SK-N-SH (cell line): Measurements from ENCODE around the gene RASSF1.

ENCODE experiments used
- CHD2 ChIP-seq: fragments of 150-350 bp; IDR thresholded peaks from 2 replicates; pipeline ENCODE4 v1.6.1; 2018; ENCODE audit warnings: low read length; ENCODE audit not compliant: partially characterized antibody
- EZH2phosphoT487 ChIP-seq: fragments of 200-600 bp; sonication (generic); IDR thresholded peaks from 2 replicates; pipeline ENCODE4 v1.6.1; 2017; ENCODE audit warnings: low read depth, mixed run types, mild to moderate bottlenecking, antibody characterized with exemption, moderate library complexity, borderline replicate concordance
- JUND ChIP-seq: IDR thresholded peaks from 2 replicates; pipeline ENCODE4 v1.4.0; 2012
- MAX ChIP-seq: IDR thresholded peaks from 2 replicates; pipeline ENCODE4 v1.4.0; 2012; ENCODE audit warnings: low read depth
- POLR2AphosphoS5 ChIP-seq: IDR thresholded peaks from 2 replicates; pipeline ENCODE4 v1.6.1; 2012; ENCODE audit warnings: low read depth, low read length
- SMC3 ChIP-seq: IDR thresholded peaks from 2 replicates; pipeline ENCODE4 v1.6.1; 2012; ENCODE audit warnings: low read depth, low read length, improper control_type of control experiment
- TF ChIP-seq, protein P1 (sequence below): fragments of 200-600 bp; sonication (generic); IDR thresholded peaks from 2 replicates; pipeline ENCODE4 v1.6.1; 2017; ENCODE audit warnings: antibody characterized with exemption, mild to moderate bottlenecking, moderate library complexity

- TF ChIP-seq, protein P1, sequence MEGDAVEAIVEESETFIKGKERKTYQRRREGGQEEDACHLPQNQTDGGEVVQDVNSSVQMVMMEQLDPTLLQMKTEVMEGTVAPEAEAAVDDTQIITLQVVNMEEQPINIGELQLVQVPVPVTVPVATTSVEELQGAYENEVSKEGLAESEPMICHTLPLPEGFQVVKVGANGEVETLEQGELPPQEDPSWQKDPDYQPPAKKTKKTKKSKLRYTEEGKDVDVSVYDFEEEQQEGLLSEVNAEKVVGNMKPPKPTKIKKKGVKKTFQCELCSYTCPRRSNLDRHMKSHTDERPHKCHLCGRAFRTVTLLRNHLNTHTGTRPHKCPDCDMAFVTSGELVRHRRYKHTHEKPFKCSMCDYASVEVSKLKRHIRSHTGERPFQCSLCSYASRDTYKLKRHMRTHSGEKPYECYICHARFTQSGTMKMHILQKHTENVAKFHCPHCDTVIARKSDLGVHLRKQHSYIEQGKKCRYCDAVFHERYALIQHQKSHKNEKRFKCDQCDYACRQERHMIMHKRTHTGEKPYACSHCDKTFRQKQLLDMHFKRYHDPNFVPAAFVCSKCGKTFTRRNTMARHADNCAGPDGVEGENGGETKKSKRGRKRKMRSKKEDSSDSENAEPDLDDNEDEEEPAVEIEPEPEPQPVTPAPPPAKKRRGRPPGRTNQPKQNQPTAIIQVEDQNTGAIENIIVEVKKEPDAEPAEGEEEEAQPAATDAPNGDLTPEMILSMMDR: no peak
- TF ChIP-seq CHD2 (no peak), JUND (no peak), MAX (no peak), EZH2phosphoT487 (no peak), POLR2AphosphoS5 (no peak), SMC3 (no peak)
Observed at GRCh38 chr3:50289130-50289529, 51.5 kb downstream of the RASSF1 start.
